ENCODE measurements around the gene CELSR1. TPM values are rescaled to one million over a fixed set of nuclear protein-coding genes. Genes with fewer than 3 reads are reported as not detected.

CELSR1 gene
- total and polyA plus RNA-seq, 2 of the 13 experiments (the other 11 are each of a cell fraction or from before 2014, with no cell fraction given), result 0.78 to 1.8 TPM

GRCh38 chr22:46362203-46362933, 175.1 kb downstream of the CELSR1 start (continued):
- TF ChIP-seq TFDP2 (CRISPR knock-in tag; IDR thresholded peaks at IDR 0.05) (peak; percentile 26; the same call in 1 of the 2 replicates), ZNF841 (CRISPR knock-in tag; IDR thresholded peaks at IDR 0.05; ENCODE audit: borderline replicate concordance) (no peak), CREB1 (IDR thresholded peaks at IDR 0.05) (peak; percentile 74), CREB1 (CRISPR knock-in tag; IDR thresholded peaks at IDR 0.05) (no peak; the same call in 1 of the 2 replicates), ZNF672 (CRISPR knock-in tag; IDR thresholded peaks at IDR 0.05) (no peak), RBM39 (IDR thresholded peaks at IDR 0.05; ENCODE audit: low read depth, low read length, poor library complexity, severe bottlenecking) (no peak), GMEB1 (CRISPR knock-in tag; IDR thresholded peaks at IDR 0.05; ENCODE audit: borderline replicate concordance) (peak; percentile 61; the same call in 1 of the 2 replicates), ZBTB46 (CRISPR knock-in tag; IDR thresholded peaks at IDR 0.05; ENCODE audit: borderline replicate concordance) (no peak), RARA (CRISPR knock-in tag; IDR thresholded peaks at IDR 0.05) (0 out of 2 replicates have a peak, but pooled peaks have one; percentile 18), PAXIP1 (CRISPR knock-in tag; conservative IDR thresholded peaks at IDR 0.05) (peak; percentile 82), CREM (IDR thresholded peaks at IDR 0.05) (peak; percentile 71; the same call in 1 of the 2 replicates), CREM (CRISPR knock-in tag; IDR thresholded peaks at IDR 0.05) (no peak), IRF2 (CRISPR knock-in tag; IDR thresholded peaks at IDR 0.05) (0 out of 2 replicates have a peak, but pooled peaks have one; percentile 36), FOXA1 (IDR thresholded peaks at IDR 0.05) (no peak), FOXA1 (CRISPR knock-in tag; IDR thresholded peaks at IDR 0.05) (0 out of 2 replicates have a peak, but pooled peaks have one; percentile 22), ZBTB49 (CRISPR knock-in tag; IDR thresholded peaks at IDR 0.05; ENCODE audit: borderline replicate concordance) (no peak), IRF1 (CRISPR knock-in tag; IDR thresholded peaks at IDR 0.05; ENCODE audit: low read depth) (no peak), KAT8 (CRISPR knock-in tag; IDR thresholded peaks at IDR 0.05) (peak; percentile 63)
